Measurements from ENCODE around the gene SH3RF1.
A peak's percentile ranks its signal among the peaks of the same experiment; 100 is the strongest.
"Not testable (repeated sequence)": the region's sequence is repeated elsewhere in the genome, so short reads cannot be mapped to it uniquely, and the experiment has no call there.

Gene SH3RF1

DNA sequence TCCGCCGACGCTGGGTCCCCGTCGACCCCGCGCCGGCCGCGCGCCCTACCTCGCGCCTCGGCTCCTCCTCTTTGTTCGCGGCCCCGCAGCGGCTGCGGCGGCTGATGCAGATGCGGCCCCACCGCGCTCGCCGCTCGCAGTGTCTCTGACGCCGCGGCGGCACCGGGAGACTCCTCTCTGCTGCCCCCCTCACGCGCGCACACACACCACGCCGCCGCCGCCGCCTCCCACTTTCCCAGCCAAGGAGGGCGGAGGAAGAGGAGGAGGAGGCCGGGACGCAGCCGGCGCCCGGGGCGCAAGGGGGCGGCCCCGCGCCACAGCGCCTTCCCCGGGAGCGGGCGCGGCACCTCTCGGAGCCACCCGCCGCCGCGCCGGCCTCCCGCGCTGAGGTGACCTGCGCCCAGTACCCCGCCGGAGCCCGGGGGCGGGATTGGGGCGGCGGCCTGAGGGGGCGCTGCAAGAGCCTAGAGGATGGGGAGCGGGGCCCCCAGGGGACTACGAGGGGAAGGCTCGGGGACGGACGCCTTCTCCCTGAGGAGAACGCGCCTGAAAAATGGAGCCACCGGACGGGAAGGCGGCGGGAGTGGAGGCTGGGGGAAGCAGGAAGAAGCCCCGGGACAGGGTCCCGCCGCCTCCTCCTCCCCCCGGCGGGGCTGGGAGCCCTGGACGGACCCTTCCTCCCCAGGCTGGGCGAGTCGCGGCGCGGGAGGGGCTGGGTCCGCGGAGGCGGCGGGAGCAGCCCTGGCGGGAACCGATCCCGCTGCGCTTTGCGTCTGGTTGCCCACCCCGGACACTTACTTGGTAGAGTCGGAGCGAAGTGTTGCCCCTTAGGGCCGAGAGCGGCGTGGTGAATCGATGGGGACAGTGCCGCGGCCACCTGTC, at the start of gene SH3RF1:
TSS of gene SH3RF1 (minus strand) at position 147 of the 882 bp plus-strand sequence. CDS start 1,744 bp downstream, outside the sequence.
- DNase-seq: peak; percentile 93

- DNase-seq: no peak
Observed at GRCh38 chr4:169315530-169316343, 45.0 kb upstream of the SH3RF1 start.

DNA sequence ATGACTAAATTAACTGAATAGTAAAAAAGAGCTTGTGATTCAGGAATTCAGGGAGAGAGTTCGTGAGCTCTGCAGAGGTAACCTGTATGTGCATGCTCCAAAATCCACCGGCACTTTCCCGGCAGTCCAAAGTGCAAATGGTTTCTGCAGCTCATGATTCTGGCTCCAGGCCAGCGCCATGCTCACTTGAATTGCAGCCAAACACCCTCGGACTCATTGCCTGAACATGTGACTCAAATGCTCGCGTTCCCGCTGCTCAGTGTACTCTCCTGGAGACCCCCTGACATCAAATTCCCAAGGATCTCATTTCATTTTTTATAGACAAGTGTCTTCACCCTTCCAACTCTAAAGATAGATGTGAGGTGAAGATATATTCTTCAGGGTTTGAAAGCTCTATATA, 44.1 kb upstream of the SH3RF1 start:
- DNase-seq: peak; percentile 56

- DNase-seq: no peak
Observed at GRCh38 chr4:169313732-169314131, 43.0 kb upstream of the SH3RF1 start.

DNA sequence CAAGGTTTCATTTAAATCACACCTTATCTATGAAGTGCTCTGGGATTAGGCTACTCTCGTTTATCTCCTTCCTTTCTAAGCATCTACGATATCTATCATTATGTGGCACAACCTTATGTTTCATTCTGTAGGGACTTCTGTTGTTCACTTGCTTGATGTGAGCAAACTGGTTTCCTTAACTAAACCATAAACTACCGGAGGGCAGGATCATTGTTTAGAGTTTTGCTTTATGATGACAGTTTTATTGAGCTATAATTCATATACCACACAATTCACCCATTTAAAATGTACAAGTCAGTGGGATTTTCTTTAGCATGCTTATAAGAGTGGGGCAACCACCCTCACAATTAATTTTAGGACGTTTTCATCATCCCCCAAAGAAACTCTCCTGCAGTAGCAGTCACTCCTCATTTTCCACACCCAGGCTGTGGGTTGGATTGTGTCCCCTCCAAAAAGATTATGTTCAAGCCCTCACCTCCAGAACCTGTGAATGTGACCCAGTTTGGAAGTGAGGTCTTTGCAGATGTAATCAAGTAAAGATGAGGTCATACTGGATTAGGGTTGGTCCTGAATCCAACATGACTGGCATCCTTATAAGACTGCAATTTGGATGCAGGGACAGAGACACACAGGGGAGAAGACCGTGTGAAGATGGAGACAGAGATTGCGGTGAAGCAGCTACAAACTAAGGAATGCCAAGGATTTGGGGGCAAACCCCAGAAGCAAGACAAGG, 42.1 kb upstream of the SH3RF1 start:
- no peak for DNase-seq

- DNase-seq: no peak
Observed at GRCh38 chr4:169311643-169312365, 41.0 kb upstream of the SH3RF1 start.

- no peak for DNase-seq
Observed at GRCh38 chr4:169309326-169309967, 38.7 kb upstream of the SH3RF1 start.

GRCh38 chr4:169307576-169307975, 36.8 kb upstream of the SH3RF1 start:
- no peak for DNase-seq

- DNase-seq: no peak
Observed at GRCh38 chr4:169305651-169306050, 34.9 kb upstream of the SH3RF1 start.

DNA sequence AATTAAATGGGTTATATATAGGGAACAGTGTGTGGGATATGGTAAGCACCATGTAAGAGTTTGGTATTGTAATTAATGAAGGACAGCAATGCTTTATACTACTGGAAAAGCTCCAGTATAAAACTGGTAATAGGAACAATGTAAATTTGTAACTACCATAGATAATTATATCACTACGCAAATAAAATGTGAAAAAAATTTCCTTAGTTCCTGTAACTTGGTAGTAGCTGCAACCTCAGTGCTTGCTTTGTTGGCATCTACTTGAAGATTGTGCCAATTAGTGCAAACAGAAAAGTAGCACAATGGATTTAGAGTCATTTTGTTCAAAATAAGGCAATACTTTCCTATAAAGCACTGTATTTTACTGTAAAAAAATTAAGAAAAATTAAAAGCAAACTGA, 34.4 kb upstream of the SH3RF1 start:
- DNase-seq: no peak

- DNase-seq: no peak
Observed at GRCh38 chr4:169295822-169296221, 25.1 kb upstream of the SH3RF1 start.

DNA sequence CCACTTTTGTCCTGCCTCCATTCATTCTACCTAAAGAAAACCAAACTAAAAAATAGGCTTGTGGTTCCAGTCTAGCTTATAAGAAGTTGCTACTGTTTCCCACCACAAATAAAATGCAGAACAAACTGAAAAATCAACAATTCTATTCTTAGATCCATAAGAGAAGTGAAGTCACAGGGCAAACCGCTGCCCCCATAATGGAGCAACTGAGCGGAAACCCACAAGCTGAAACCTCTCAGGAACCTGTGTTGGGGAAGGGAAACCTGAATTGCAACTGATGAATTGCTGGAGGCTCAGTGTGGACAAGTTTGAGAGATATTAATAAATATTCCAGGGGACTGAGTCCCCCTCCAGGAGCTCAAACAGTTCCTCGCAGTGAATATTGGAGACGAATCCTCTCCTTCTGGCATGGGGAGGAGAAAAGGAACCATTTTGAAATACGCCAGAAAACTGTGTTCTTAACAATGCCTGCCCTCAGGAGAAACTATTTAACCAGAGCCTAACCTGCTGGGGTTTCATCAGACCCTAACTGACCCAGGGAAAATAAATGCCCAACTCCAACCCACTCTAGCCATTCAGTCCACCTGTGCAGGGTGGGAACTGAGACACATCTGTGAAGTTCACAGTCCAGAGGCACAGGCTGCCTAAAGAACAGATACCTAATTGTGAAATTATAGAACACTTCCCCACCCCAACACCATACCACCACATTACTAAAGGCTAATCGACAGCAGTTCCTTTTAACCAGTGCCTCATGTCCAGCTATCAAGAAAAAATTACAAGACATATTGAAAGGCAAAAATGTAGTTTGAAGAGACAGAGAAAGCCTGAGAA, 22.8 kb upstream of the SH3RF1 start:
- no peak for DNase-seq

DNA sequence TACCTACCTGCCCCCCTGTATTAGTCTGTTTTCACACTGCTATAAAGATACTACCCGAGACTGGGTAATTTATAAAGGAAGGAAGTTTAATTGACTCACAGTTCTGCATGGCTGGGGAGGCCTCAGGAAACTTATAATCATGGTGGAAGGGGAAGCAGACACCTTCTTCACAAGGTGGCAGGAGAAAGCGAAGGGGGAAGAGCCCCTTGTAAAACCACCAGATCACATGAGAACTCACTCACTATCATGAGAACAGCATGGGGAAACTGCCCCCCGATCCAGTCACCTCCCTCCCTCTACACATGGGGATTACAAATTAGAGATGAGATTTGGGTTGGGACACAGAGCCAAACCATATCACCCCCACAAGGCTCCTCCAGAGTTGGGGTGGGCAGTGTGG, 17.2 kb upstream of the SH3RF1 start:
- not testable (repeated sequence) for DNase-seq

- no peak for DNase-seq
Observed at GRCh38 chr4:169286562-169287301, 16.0 kb upstream of the SH3RF1 start.

- DNase-seq: no peak
Observed at GRCh38 chr4:169283114-169283509, 12.4 kb upstream of the SH3RF1 start.

GRCh38 chr4:169282429-169283113, 11.8 kb upstream of the SH3RF1 start:
- DNase-seq: no peak

GRCh38 chr4:169279108-169279507, 8.4 kb upstream of the SH3RF1 start:
- DNase-seq: no peak

DNA sequence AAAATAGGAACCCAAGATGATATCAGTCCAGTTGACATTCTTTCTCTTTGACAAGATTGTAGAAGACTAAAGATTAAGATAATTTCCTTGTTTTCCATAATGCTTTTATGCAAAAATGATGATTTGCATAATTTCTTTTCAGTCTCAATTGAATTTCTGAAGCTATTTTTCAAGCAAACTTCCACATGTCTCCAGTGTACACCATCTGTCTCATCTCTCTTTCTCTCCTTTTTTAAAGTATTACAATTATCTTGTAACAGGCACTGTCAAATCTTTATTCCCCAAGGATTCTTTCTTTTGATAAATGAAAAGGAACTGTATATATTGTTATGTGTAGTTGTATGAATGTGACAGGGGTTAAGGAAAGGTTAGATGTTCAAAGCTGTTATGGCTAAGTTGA, 7.9 kb upstream of the SH3RF1 start:
- no peak for DNase-seq

DNA sequence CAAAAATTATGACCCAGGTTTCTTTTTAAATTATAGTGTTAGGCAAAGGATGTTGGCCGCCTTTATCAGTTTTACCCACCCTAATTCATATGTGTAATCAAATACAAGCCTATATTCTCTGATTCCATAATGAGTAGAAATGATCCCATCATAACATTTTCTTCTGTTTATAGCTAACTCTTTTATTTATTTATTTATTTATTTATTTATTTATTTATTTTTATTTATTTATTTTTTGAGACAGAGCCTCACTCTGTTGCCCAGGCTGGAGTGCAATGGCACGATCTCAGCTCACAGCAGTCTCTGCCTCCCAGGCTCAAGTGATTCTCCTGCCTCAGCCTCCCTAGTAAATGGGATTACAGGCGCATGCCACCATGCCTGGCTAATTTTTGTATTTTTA, 7.1 kb upstream of the SH3RF1 start:
- DNase-seq: not testable (repeated sequence)

- DNase-seq: no peak
Observed at GRCh38 chr4:169275180-169275579, 4.4 kb upstream of the SH3RF1 start.
